Body of pancreas (tissue), 4 donors: Measurements from ENCODE around the gene ADGRV1.

Experiments used
- POLR2A ChIP-seq, 3 donors: fragments of 450-650 bp; IDR thresholded peaks; one replicate each; pipeline ENCODE4 v1.6.1; 2016; ENCODE audit warnings: antibody characterized with exemption in 3 of 3, mild to moderate bottlenecking in 2 of 3
- TF ChIP-seq, protein P1 (sequence below), 7 experiments: fragments of 450-650 bp in 4 of 7; fragments of 200-600 bp in 3 of 7; sonication (generic) in 3 of 7; IDR thresholded peaks; one replicate each; pipeline ENCODE4 v1.5.1; 2016 to 2019; ENCODE audit warnings: antibody characterized with exemption in 7 of 7

DNA sequence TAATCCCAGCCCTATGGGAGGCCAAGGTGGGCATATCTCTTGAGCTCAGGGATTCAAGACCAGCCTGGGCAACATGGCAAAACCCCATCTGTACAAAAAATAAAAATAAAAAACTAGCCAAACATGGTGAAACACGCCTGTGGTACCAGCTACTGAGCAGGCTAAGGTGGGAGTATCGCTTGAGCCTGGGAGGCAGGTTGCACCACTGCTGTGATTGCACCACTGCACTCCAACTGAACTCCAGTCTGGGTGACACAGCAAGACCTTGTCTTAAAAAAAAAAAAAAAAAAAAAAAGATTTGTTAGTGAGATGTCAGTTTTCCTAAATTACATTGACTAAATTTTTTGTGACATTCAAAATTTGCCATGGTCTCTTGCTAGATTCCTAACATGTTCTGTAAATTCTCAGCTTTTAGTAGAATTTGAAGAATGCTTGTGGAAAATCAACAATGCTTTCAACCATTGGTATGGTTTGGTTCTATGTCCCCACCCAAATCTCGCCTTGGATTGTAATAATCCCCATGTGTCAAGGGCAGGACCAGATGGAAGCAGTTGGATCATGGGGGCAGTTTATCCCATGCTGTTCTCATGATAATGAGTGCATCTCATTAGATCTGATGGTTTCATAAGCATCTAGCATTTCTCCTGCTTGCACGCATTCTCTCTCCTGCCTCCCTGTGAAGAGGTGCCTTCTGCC lies 588.5 kb downstream of the ADGRV1 start:
- TF ChIP-seq POLR2A (IDR thresholded peaks at IDR 0.05), result no peak
- TF ChIP-seq, protein P1, sequence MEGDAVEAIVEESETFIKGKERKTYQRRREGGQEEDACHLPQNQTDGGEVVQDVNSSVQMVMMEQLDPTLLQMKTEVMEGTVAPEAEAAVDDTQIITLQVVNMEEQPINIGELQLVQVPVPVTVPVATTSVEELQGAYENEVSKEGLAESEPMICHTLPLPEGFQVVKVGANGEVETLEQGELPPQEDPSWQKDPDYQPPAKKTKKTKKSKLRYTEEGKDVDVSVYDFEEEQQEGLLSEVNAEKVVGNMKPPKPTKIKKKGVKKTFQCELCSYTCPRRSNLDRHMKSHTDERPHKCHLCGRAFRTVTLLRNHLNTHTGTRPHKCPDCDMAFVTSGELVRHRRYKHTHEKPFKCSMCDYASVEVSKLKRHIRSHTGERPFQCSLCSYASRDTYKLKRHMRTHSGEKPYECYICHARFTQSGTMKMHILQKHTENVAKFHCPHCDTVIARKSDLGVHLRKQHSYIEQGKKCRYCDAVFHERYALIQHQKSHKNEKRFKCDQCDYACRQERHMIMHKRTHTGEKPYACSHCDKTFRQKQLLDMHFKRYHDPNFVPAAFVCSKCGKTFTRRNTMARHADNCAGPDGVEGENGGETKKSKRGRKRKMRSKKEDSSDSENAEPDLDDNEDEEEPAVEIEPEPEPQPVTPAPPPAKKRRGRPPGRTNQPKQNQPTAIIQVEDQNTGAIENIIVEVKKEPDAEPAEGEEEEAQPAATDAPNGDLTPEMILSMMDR (IDR thresholded peaks at IDR 0.05), result no peak
